ENCODE data around the gene PROX1. TPM values are rescaled to one million over a fixed set of nuclear protein-coding genes. Genes with fewer than 3 reads are reported as not detected.

Gene PROX1
- total RNA-seq, 2 experiments from 2014 or later: 0.03 TPM; not detected in 1

DNA sequence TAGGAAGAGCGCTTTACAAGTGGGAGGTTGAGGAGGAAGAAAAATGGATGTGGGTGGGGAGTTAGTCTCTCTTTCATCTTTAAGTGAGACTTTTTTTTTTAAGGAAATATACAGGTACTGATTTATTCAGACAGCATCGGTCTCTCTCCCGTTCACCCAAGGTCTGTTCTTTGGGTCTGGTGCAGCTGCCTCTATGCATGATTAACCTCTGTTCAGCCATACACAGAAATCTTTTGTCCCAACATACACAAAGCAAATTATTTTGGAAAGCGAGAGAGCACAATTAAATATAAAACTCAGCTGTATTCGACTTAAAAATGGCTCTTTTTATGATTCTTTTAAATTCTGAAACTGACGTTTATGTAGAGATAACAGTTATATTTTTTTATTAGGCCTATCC is 11.0 kb downstream of the PROX1 start:
- no peak overlapping the region for H3K27ac Mint-ChIP-seq
- H3K27me3 ChIP-seq (ENCODE audit: control insufficient read depth in 1 of 2, insufficient read depth in 2 of 2, low read length in 2 of 2): peaks cover 3 to 12% of the 10 kb centered on the region in 2 experiments
- H3K4me1 ChIP-seq (ENCODE audit: insufficient read depth, low read length): no peaks in the 10 kb centered on the region
- H3K4me3 Mint-ChIP-seq: no peak overlapping the region
- peaks cover 0 to 6% of the 10 kb centered on the region in 2 experiments for H3K9me3 ChIP-seq (ENCODE audit: control insufficient read depth in 1 of 2, insufficient read depth in 1 of 2, low read length in 2 of 2)
- no peak overlapping the region for H3K27ac ChIP-seq (ENCODE audit: low read depth in 1 of 2, low read length in 2 of 2)
- no peaks in the 10 kb centered on the region for H3K9me3 Mint-ChIP-seq
- H3K4me3 ChIP-seq (ENCODE audit: low read length): no peak overlapping the region
- no peaks in the 10 kb centered on the region for H3K4me1 Mint-ChIP-seq (ENCODE audit: low read depth)
- no peak for DNase-seq
- TF ChIP-seq, protein P1, sequence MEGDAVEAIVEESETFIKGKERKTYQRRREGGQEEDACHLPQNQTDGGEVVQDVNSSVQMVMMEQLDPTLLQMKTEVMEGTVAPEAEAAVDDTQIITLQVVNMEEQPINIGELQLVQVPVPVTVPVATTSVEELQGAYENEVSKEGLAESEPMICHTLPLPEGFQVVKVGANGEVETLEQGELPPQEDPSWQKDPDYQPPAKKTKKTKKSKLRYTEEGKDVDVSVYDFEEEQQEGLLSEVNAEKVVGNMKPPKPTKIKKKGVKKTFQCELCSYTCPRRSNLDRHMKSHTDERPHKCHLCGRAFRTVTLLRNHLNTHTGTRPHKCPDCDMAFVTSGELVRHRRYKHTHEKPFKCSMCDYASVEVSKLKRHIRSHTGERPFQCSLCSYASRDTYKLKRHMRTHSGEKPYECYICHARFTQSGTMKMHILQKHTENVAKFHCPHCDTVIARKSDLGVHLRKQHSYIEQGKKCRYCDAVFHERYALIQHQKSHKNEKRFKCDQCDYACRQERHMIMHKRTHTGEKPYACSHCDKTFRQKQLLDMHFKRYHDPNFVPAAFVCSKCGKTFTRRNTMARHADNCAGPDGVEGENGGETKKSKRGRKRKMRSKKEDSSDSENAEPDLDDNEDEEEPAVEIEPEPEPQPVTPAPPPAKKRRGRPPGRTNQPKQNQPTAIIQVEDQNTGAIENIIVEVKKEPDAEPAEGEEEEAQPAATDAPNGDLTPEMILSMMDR (IDR thresholded peaks at IDR 0.05): no peak
- ChIA-PET CTCF (no interaction called here), POLR2A (no interaction called here)
- ATAC-seq (ENCODE audit: poor library complexity): no peak
- no peaks in the 10 kb centered on the region for H3K36me3 Mint-ChIP-seq (ENCODE audit: low read depth)
- peaks cover 39% of the 10 kb centered on the region for H3K27me3 Mint-ChIP-seq
- intact Hi-C loops (cut with DNase I, micrococcal nuclease): no loop called here
- H3K36me3 ChIP-seq (ENCODE audit: insufficient read depth, low read length): no peaks in the 10 kb centered on the region

DNA sequence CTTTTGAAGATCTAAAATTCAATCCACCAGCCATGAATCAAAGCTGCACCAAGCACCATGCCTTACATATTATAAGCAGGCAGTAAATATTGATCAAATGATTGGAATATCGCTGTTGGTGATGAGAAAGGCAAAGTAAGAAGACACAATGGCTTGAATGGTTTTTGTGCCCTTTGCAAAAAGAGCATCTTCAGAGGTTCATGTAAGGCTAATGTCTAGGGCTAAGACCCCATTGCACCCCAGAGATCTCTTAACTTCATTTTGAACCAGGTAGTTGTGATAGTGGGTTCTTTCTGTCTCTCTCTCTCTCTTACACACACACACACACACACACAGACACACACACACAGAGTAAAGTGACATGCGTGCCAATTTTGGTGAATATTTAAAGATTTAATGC is 12.0 kb downstream of the PROX1 start:
- intact Hi-C loops (cut with DNase I, micrococcal nuclease): no loop called here
- H3K27me3 Mint-ChIP-seq: peaks cover 29% of the 10 kb centered on the region

DNA sequence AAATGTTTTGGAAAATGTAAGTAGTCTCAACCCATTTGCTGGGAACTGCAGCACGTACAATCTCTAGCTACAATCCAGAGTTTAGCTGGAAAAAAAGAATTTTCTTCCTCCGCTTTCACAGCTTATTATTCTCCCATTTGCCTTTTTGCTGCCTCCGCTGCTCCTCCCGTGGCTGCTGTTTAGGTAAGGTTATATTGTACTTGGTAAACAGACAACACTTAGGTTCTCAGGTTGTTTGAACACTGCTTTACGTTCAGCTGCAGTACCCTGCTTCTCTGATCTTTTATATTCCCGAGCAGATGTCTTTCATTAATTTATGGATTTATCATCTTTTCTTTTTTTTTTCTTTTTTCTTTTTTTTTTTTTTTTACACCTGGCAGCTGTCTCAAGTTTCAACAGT is 14.3 kb downstream of the PROX1 start:
- H3K27me3 Mint-ChIP-seq: peaks cover 15% of the 10 kb centered on the region
- ATAC-seq (ENCODE audit: poor library complexity) (no peak), DNase-seq (no peak)
- H3K4me1 Mint-ChIP-seq (ENCODE audit: low read depth): no peaks in the 10 kb centered on the region
- Histone ChIP-seq H3K9me3 (ENCODE audit: control insufficient read depth in 1 of 2, insufficient read depth in 1 of 2, low read length in 2 of 2) (peaks cover 0 to 6% of the 10 kb centered on the region in 2 experiments), H3K4me3 (ENCODE audit: low read length) (no peak overlapping the region), H3K27ac (ENCODE audit: low read depth in 1 of 2, low read length in 2 of 2) (no peak overlapping the region), H3K4me1 (ENCODE audit: insufficient read depth, low read length) (no peaks in the 10 kb centered on the region), H3K27me3 (ENCODE audit: control insufficient read depth in 1 of 2, insufficient read depth in 2 of 2, low read length in 2 of 2) (no peaks in the 10 kb centered on the region), H3K36me3 (ENCODE audit: insufficient read depth, low read length) (no peaks in the 10 kb centered on the region)
- ChIA-PET POLR2A (no interaction called here), CTCF (no interaction called here)
- H3K36me3 Mint-ChIP-seq (ENCODE audit: low read depth): no peaks in the 10 kb centered on the region
- H3K27ac Mint-ChIP-seq: no peak overlapping the region
- no peak overlapping the region for H3K4me3 Mint-ChIP-seq
- TF ChIP-seq, protein P1 (IDR thresholded peaks at IDR 0.05): no peak
- no peaks in the 10 kb centered on the region for H3K9me3 Mint-ChIP-seq
- intact Hi-C loops (cut with DNase I, micrococcal nuclease): no loop called here

More for the DNA sequence above, 12.0 kb downstream of the PROX1 start:
- Histone ChIP-seq H3K36me3 (ENCODE audit: insufficient read depth, low read length) (no peaks in the 10 kb centered on the region), H3K27me3 (ENCODE audit: control insufficient read depth in 1 of 2, insufficient read depth in 2 of 2, low read length in 2 of 2) (peaks cover 0 to 10% of the 10 kb centered on the region in 2 experiments), H3K9me3 (ENCODE audit: control insufficient read depth in 1 of 2, insufficient read depth in 1 of 2, low read length in 2 of 2) (peaks cover 0 to 6% of the 10 kb centered on the region in 2 experiments), H3K4me1 (ENCODE audit: insufficient read depth, low read length) (no peaks in the 10 kb centered on the region), H3K27ac (ENCODE audit: low read depth in 1 of 2, low read length in 2 of 2) (no peak overlapping the region), H3K4me3 (ENCODE audit: low read length) (no peak overlapping the region)
- DNase-seq (no peak), ATAC-seq (ENCODE audit: poor library complexity) (no peak)
- Mint-ChIP-seq H3K27ac (no peak overlapping the region), H3K9me3 (no peaks in the 10 kb centered on the region), H3K4me1 (ENCODE audit: low read depth) (no peaks in the 10 kb centered on the region), H3K4me3 (no peak overlapping the region), H3K36me3 (ENCODE audit: low read depth) (no peaks in the 10 kb centered on the region)
- POLR2A ChIA-PET: no interaction called here
- CTCF ChIA-PET: no interaction called here
- TF ChIP-seq, protein P1 (IDR thresholded peaks at IDR 0.05): no peak
